CD14-positive monocyte (primary cell): ENCODE results near the gene CARD8. TPM values are rescaled to one million over a fixed set of nuclear protein-coding genes. Genes with fewer than 3 reads are reported as not detected.

Experiments used
- DNase-seq, 3 donors: peaks; one replicate each; pipeline ENCODE4 v3.0.0-alpha.2; 2011 to 2022
- H2AFZ ChIP-seq: 2 replicates; pipeline ENCODE4 v1.6.0; 2012; ENCODE audit warnings: mild to moderate bottlenecking, low read depth, low read length, inconsistent platforms; ENCODE audit not compliant: insufficient read depth, poor library complexity, severe bottlenecking
- H3K27ac ChIP-seq, 2 donors: 1 replicate in 1 of 2; 2 replicates in 1 of 2; pipeline ENCODE4 v1.5.1; 2012 to 2013; ENCODE audit warnings: low read length in 2 of 2, control low read depth in 1 of 2, inconsistent platforms in 1 of 2, low read depth in 1 of 2, mild to moderate bottlenecking in 1 of 2
- H3K27me3 ChIP-seq, 2 donors: one replicate each; pipeline versions ENCODE4 v1.6.0 to v1.6.1; 2011 to 2013; ENCODE audit warnings: low read length in 2 of 2; ENCODE audit not compliant: control insufficient read depth in 2 of 2, insufficient read depth in 2 of 2
- H3K36me3 ChIP-seq, 2 donors: replicated peaks in 1 of 2; 1 replicate in 1 of 2; 2 replicates in 1 of 2; pipeline versions ENCODE4 v1.5.1 to v1.6.1; 2012 to 2013; ENCODE audit warnings: low read length in 2 of 2, control low read depth in 1 of 2, inconsistent platforms in 1 of 2, mild to moderate bottlenecking in 1 of 2; ENCODE audit not compliant: insufficient read depth in 2 of 2, control insufficient read depth in 1 of 2
- H3K4me1 ChIP-seq, 2 donors: 1 replicate in 1 of 2; 2 replicates in 1 of 2; pipeline versions ENCODE4 v1.5.1 to v1.6.1; 2012 to 2013; ENCODE audit warnings: low read length in 2 of 2, control low read depth in 1 of 2, inconsistent platforms in 1 of 2, mild to moderate bottlenecking in 1 of 2, moderate library complexity in 1 of 2; ENCODE audit not compliant: insufficient read depth in 2 of 2, control insufficient read depth in 1 of 2
- H3K4me2 ChIP-seq: replicated peaks from 2 replicates; pipeline ENCODE3; 2012; ENCODE audit warnings: low read length, moderate library complexity, mild to moderate bottlenecking; ENCODE audit not compliant: poor library complexity, severe bottlenecking; ENCODE audit errors: extremely low read depth
- H3K4me3 ChIP-seq, 3 experiments: fragments of 200-600 bp in 1 of 3; sonication (generic) in 1 of 3; replicated peaks in 1 of 3; 1 replicate in 2 of 3; 2 replicates in 1 of 3; pipeline ENCODE4 v1.5.1; 2011 to 2013; ENCODE audit warnings: low read length in 3 of 3, mild to moderate bottlenecking in 3 of 3, control low read depth in 2 of 3, low read depth in 2 of 3, inconsistent platforms in 1 of 3, moderate library complexity in 1 of 3
- H3K79me2 ChIP-seq: 2 replicates; pipeline ENCODE4 v1.6.0; 2012; ENCODE audit warnings: mild to moderate bottlenecking, control low read depth, inconsistent platforms, low read length, moderate library complexity; ENCODE audit not compliant: insufficient read depth
- H3K9ac ChIP-seq: 2 replicates; pipeline ENCODE4 v1.6.0; 2017; ENCODE audit warnings: low read length, mild to moderate bottlenecking; ENCODE audit not compliant: insufficient read depth, poor library complexity, severe bottlenecking
- H3K9me3 ChIP-seq, 2 donors: replicated peaks in 1 of 2; 1 replicate in 1 of 2; 2 replicates in 1 of 2; pipeline versions ENCODE4 v1.5.1 to v1.6.1; 2012 to 2013; ENCODE audit warnings: low read length in 2 of 2, control low read depth in 1 of 2; ENCODE audit not compliant: control insufficient read depth in 1 of 2, insufficient read depth in 1 of 2
- H4K20me1 ChIP-seq: 2 replicates; pipeline ENCODE4 v1.6.0; 2012; ENCODE audit warnings: mild to moderate bottlenecking, low read length, control low read depth, moderate library complexity; ENCODE audit not compliant: insufficient read depth
- H3K27ac Mint-ChIP-seq, 7 donors: one replicate each; pipeline ENCODE4 v1.8.0; 2020; ENCODE audit warnings: mild to moderate bottlenecking in 7 of 7, mixed read lengths in 7 of 7, moderate library complexity in 6 of 7, inconsistent platforms in 2 of 7
- H3K27me3 Mint-ChIP-seq, 3 donors: one replicate each; pipeline ENCODE4 v1.8.0; 2021 to 2022; ENCODE audit warnings: low read depth in 3 of 3, mild to moderate bottlenecking in 3 of 3, mixed read lengths in 3 of 3, moderate library complexity in 3 of 3, inconsistent platforms in 1 of 3
- H3K36me3 Mint-ChIP-seq, 2 donors: one replicate each; pipeline ENCODE4 v1.8.0; 2020; ENCODE audit warnings: mixed read lengths in 2 of 2, inconsistent platforms in 1 of 2, mild to moderate bottlenecking in 1 of 2
- H3K4me1 Mint-ChIP-seq: one replicate; pipeline ENCODE4 v1.8.0; 2020; ENCODE audit warnings: mild to moderate bottlenecking, mixed read lengths
- H3K4me3 Mint-ChIP-seq, 2 donors: one replicate each; pipeline ENCODE4 v1.8.0; 2020; ENCODE audit warnings: mild to moderate bottlenecking in 2 of 2, mixed read lengths in 2 of 2, moderate library complexity in 1 of 2
- H3K9me3 Mint-ChIP-seq, 7 donors: one replicate each; pipeline ENCODE4 v1.8.0; 2020 to 2022; ENCODE audit warnings: mixed read lengths in 7 of 7, mild to moderate bottlenecking in 6 of 7, moderate library complexity in 6 of 7, inconsistent platforms in 2 of 7
- CTCF ChIP-seq: fragments of 200-600 bp; IDR thresholded peaks from one replicate; pipeline ENCODE4 v1.8.0; 2022; ENCODE audit warnings: antibody characterized with exemption, mild to moderate bottlenecking
- WGBS: methylation state at CpG from one replicate; pipeline ENCODE4 v1.1.5; 2013; ENCODE audit warnings: missing lambda C conversion rate; ENCODE audit not compliant: insufficient coverage; 5-methylcytosine and 5-hydroxymethylcytosine counted together
- intact Hi-C, 2 donors: fragments of 100-400 bp; cut with micrococcal nuclease; formaldehyde crosslinking; loops; one replicate each; pipeline versions ENCODE4 v1.15.0 to v1.15.1; 2023
- polyA plus RNA-seq, 3 donors: library from polyadenylated mRNA; depleted of rRNA in 1 of 3; unstranded in 2 of 3; stranded (reverse) in 1 of 3; fragments of 300-500 nt in 2 of 3; fragments of >200 nt in 1 of 3; fragmentation: Illumina TruSeq in 2 of 3; gene quantifications; 1 replicate in 2 of 3; 2 replicates in 1 of 3; pipeline ENCODE4 v1.2.3, GENCODE V29; 2012 to 2021

CARD8 gene
- polyA plus RNA-seq, 3 donors: 76.4 to 122 (median 90.9) TPM

- intact Hi-C loops: no loop called here
- Histone ChIP-seq H3K4me1 (peaks cover 5 to 17% of the 10 kb centered on the region in 2 donors), H3K4me2 (no peak overlapping the region), H4K20me1 (peaks cover 60% of the 10 kb centered on the region), H3K27me3 (no peaks in the 10 kb centered on the region), H3K36me3 (peaks cover 54 to 79% of the 10 kb centered on the region in 2 donors), H3K79me2 (peaks cover 53% of the 10 kb centered on the region), H3K27ac (peak overlapping the region in 1 of 2 donors; percentile 31), H3K9me3 (no peaks in the 10 kb centered on the region), H3K9ac (no peak overlapping the region), H3K4me3 (no peak overlapping the region), H2AFZ (no peak overlapping the region)
- TF ChIP-seq CTCF: no peak
- no peak for DNase-seq
- peaks cover 0 to 1% (median 0%) of the 10 kb centered on the region in 7 donors for H3K9me3 Mint-ChIP-seq
- H3K27ac Mint-ChIP-seq: peak overlapping the region in 1 of 7 donors; percentile 60
- H3K4me1 Mint-ChIP-seq: peaks cover 22% of the 10 kb centered on the region
- no peaks in the 10 kb centered on the region for H3K27me3 Mint-ChIP-seq
- H3K36me3 Mint-ChIP-seq: peaks cover 51 to 69% of the 10 kb centered on the region in 2 donors
- no peak overlapping the region for H3K4me3 Mint-ChIP-seq
- WGBS: 95% methylated on average over 6 of the region's 9 CpGs
These were observed 16.1 kb downstream of the CARD8 start for GRCh38 chr19:48239582-48240141.

- DNase-seq: no peak
- Histone ChIP-seq H2AFZ (no peak overlapping the region), H3K4me2 (no peak overlapping the region), H3K4me1 (peaks cover 0 to 12% of the 10 kb centered on the region in 2 donors), H3K9ac (no peak overlapping the region), H3K27me3 (no peaks in the 10 kb centered on the region), H3K79me2 (peaks cover 47% of the 10 kb centered on the region), H3K36me3 (peaks cover 57 to 84% of the 10 kb centered on the region in 2 donors), H3K27ac (peak overlapping the region in 1 of 2 donors; percentile 9), H3K9me3 (no peaks in the 10 kb centered on the region), H3K4me3 (no peak overlapping the region), H4K20me1 (peaks cover 66% of the 10 kb centered on the region)
- intact Hi-C loops: no loop called here
- TF ChIP-seq CTCF: no peak
- Mint-ChIP-seq H3K36me3 (peaks cover 56 to 74% of the 10 kb centered on the region in 2 donors), H3K4me3 (no peak overlapping the region), H3K27ac (no peak overlapping the region), H3K4me1 (peaks cover 17% of the 10 kb centered on the region), H3K27me3 (no peaks in the 10 kb centered on the region), H3K9me3 (peaks cover 0 to 1% (median 0%) of the 10 kb centered on the region in 7 donors)
- 95% methylated on average over 3 of the region's 6 CpGs for WGBS
These were observed 16.6 kb downstream of the CARD8 start for GRCh38 chr19:48239120-48239519.
